Measurements from ENCODE around the gene CREB1.

DNA sequence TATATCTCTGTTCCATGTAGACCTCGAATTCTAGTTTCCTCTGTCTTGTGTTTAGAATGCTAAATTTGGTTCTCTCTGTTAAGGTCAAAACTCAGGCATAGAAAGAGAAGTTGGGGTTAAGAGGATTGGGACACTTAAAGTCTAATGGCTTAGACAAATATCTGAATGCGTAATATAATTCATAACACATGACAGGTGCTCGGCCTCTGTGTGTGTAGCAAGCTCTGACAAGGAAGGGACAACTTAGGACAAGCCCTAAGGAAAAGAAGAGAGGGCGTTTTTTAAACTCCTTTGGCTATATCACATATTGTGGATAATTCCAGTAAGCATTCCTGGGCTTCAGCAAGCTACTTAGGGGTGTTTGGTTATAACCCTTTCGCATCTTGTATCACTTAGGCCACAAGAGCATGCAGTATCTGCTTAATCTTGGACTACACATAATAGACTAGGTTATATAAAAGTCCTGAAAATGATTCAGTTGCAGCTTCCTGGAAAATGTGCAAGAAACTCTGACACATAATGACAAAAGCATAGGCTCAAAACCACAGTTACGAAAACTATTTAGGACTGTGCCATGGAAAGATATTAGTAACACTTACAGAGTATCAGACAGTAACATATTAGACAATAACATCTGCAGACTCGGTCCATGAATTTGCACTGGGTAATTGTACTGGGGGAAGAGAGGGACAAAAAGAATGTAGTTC, 16.1 kb upstream of the CREB1 start:
- TF ChIP-seq POLR2A (IDR thresholded peaks at IDR 0.05): no peak
- TF ChIP-seq, protein P1, sequence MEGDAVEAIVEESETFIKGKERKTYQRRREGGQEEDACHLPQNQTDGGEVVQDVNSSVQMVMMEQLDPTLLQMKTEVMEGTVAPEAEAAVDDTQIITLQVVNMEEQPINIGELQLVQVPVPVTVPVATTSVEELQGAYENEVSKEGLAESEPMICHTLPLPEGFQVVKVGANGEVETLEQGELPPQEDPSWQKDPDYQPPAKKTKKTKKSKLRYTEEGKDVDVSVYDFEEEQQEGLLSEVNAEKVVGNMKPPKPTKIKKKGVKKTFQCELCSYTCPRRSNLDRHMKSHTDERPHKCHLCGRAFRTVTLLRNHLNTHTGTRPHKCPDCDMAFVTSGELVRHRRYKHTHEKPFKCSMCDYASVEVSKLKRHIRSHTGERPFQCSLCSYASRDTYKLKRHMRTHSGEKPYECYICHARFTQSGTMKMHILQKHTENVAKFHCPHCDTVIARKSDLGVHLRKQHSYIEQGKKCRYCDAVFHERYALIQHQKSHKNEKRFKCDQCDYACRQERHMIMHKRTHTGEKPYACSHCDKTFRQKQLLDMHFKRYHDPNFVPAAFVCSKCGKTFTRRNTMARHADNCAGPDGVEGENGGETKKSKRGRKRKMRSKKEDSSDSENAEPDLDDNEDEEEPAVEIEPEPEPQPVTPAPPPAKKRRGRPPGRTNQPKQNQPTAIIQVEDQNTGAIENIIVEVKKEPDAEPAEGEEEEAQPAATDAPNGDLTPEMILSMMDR (IDR thresholded peaks at IDR 0.05): no peak

All from thyroid gland (tissue), 4 donors.